Left cardiac atrium (tissue), 4 donors: Measurements from ENCODE around the gene CORIN. TPM values are rescaled to one million over a fixed set of nuclear protein-coding genes. Genes with fewer than 3 reads are reported as not detected.
A peak's percentile ranks its signal among the peaks of the same experiment; 100 is the strongest.

Experiments
- ATAC-seq, 2 donors: fragments of 200-7000 bp; cut with Tn5 transposase; one replicate each; pipeline ENCODE4 v1.9.1; 2020; ENCODE audit warnings: mild to moderate bottlenecking in 2 of 2, moderate library complexity in 2 of 2
- DNase-seq: peaks from one replicate; pipeline ENCODE4 v3.0.0-alpha.2; 2020
- intact Hi-C, 2 donors: fragments of 100-400 bp; cut with DNase I; formaldehyde crosslinking; loops; one replicate each; pipeline versions ENCODE4 v1.14.1 to v1.15.1; 2022 to 2023
- total RNA-seq, 2 donors: library from RNA; stranded (reverse); fragmentation: NEBNext Ultra II Directional; extraction: Animal tissue kit (Norgen Biotek cat#: 25700); gene quantifications; one replicate each; pipeline ENCODE4 v1.2.1, GENCODE V29; 2021
- donor health status: DM: no; HTN: yes; CAD: no.
- donor health status: DM: no; HTN: yes; CAD: no; lungs with severe emphysema.
- donor health status: DM: yes; HTN: yes; CAD: no.
- donor health status: Dilated cardiomyopathy.

Gene CORIN
- total RNA-seq, 2 donors from 2014 or later: 89.0 to 106 TPM

DNA sequence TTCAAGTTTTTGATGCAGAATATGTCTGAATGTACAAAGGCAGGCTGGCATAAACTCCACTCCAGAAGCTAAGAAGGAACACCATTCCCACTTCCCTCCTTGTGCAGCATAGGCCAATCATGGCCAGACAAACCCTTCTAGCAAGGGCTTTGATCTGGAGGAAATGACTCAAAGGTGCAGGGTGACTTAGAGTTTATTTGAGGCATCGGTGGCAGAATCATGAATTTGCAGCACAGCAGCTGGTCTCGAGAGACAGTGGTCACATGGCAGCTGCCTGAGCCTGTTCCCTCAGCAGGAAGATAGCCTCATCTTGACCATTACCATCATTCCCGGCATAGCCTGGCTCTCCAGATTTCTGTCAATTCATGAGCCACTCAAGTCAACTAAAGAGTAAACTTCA, 198.3 kb downstream of the CORIN start:
- intact Hi-C loops: no loop called here
- ATAC-seq: no peak

DNA sequence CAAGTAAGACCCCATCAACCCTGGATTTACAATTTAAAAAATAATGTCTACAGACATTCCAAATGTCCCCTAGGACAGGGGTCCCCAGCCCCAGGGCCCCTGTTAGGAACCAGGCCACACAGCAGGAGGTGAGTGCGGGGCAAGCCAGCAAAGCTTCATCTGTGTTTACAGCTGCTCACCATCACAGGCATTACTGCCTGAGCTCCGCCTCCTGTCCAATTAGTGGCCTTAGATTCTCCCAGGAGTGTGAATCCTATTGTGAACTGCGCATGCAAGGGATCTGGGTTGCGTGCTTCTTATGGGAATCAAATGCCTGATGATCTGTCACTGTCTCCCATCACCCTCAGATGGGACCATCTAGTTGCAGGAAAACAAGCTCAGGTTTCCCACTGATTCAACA, 206.7 kb downstream of the CORIN start:
- DNase-seq: no peak
- intact Hi-C loops: no loop called here
- no peak for ATAC-seq

More for the DNA sequence above, 198.3 kb downstream of the CORIN start:
- no peak for DNase-seq

DNA sequence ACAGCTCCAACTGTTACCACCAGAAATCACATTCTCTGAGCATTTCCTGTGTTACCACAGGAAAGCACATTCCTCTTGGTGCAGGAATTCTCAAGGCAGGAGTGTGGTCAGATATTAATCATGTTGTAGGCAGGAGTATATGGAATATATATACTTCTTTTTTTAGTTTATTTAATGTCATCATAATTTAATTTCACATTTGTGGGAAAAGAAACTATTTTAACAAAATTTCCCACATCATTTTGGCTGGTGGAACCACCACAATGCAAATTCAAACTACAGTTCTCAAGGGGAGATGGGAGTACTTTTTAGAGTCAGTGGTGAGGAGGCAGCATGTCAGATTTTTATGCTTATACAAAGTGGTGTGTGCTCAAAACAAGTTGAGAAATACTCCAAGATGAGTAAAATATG, 213.8 kb downstream of the CORIN start:
- no peak for ATAC-seq
- intact Hi-C loops: no loop called here
- DNase-seq: no peak

DNA sequence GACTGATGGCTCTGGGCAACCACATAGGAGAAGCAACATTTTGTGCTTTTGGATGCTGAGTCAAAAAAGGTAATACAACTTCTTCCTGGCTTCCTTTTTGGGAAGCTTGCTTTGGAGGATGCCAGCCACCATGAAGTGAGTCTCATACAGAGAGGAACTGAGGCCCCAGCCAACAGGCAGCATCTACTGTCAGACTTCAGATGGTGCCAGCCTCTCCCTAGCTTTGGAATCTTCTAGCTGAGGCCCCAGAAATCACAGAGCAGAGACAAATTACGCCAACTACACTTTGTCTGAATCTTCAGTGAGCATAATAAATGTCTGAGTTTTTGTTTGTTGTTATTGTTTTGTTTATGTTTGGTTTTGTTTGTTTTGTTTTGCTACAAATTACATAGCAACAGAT, 216.7 kb downstream of the CORIN start:
- no peak for DNase-seq
- intact Hi-C loops: no loop called here
- ATAC-seq: no peak

DNA sequence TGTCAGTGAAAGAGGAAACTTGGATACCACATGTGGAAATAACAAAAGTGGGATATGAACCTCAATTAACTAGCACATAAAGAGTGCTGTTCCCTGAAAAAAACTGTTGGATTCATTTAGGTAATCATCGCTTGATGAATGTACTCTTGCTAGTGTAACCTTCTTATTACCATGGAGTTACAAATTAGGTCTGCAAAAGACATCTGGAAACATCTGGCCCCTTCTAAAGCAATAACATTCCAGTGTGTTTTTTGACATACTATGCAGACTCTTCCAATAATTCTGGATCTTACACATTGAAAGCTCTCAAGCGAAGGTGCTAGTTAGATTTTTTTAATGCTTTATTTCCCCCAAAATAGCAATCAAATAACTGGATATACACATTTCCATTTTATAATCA, 218.2 kb downstream of the CORIN start:
- intact Hi-C loops: no loop called here
- DNase-seq (no peak), ATAC-seq (no peak)

DNA sequence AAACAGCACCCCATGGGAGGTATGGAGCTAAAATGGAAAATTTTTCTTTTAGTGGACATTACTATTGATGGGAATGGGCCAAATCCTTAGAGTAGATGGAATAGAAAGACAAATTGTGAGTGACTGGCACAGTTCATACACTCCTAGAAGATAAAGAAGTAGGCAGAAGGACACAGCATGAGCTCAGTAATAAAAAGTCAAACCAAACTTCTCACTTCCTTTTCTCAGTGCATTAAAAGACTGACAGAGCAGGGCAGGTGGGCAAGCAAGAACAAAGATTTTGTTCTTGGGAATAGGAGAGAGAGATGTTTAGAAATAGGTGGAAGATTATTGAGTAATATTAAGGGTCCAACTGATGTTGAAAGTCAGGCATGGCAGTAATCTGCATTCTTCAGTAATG, 220.3 kb downstream of the CORIN start:
- intact Hi-C loops: no loop called here

DNA sequence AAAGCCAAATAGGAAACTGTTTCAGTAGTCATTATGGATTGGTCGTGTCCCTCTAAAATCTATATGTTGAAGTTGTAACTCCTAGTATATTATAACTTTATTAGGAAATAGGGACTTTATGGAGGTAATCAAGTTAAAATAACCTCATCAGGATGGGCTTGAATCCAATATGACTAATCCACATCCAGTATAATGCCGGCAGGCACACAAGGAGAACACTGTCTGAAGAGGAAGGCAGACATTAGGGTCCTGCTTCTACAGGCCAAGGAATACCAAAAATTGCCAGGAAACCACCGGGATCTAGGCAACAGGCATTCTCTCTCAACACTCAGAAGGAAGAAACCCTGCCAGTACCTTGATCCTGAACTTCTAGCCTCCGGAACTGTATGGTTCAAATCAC, 222.5 kb downstream of the CORIN start:
- DNase-seq: no peak
- intact Hi-C loops: no loop called here
- no peak for ATAC-seq

More for the DNA sequence above, 220.3 kb downstream of the CORIN start:
- DNase-seq (no peak), ATAC-seq (no peak)

DNA sequence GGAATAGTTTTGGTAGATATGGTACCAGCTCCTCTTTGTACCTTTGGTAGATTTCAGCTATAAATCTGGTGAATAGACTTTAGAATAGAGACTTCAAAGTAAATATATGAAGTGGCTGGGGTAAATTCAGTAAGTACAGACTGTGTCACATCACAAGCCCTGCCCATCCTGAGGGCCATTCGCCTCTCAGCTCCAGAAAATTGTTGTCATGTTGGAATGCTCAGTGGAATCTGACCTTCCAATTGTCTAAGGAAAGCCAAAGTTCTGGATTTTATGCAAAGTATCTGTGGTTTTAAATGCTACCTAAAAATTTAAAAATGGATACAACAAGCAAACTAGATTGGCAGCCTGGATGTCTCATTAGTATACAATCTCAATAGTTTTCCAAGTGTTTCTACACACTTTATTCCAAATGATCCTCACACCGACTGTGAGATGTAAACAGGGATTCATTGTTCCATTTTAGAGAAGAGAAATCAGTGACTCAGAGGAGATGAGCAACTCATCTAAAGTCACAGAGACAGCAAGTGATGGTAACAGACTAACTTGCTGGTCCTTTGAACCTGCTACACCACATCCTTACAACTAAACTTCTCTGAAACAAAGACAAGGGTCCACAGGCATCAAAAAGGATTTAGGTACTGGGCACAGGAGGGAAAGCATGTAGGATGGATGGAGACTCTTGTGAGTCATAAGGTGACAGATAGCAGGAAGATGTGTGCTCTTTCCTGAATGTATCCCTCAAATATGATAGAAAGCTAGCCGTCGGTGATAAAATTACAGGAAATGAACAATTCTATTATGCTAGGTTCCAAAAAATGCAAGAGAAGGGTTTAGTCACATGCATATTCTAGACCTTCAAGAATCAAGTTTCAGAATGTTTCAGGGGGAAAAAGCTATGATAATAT, 225.5 kb downstream of the CORIN start:
- DNase-seq: no peak
- intact Hi-C loops: no loop called here
- no peak for ATAC-seq

DNA sequence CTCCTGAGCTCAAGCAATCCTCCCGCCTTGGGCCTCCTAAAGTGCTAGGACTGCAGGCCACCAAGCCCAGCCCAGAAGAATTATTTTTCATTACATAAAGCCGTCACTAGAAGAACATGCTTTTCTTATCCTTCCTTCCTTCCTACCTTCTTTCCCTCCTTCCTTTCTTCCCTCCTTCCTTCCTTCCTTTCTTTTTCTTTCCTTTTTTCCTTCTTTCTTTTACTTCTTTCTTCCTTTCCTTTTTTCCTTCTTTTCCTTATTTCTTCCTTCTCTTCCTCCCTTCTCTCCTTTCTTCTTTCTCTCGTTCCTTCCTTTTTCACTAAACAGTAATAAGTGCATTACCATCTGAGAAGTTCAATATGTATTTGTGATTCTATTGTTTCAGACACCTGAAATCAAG, 231.4 kb downstream of the CORIN start:
- intact Hi-C loops: no loop called here
- ATAC-seq (no peak), DNase-seq (no peak)

DNA sequence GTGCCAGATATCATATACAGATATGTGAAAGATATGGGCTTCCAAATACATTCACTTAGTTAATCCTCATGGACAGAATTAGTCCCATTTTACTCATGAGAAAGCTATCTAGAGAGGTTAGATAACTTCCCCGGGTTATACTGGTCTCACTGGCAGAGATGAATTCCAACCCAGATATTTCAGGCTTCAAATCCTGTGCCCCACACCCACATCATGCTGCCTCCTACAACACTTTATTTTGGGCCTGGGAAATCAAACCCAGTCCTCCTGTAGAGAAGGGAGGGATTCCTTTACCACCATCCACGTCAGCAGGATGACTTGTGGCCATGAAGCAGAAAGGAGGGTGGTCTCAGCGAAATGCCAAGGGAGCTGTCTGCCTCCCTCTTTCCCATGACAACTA, 239.0 kb downstream of the CORIN start:
- peak in 1 of 2 donors; percentile 54 for ATAC-seq
- intact Hi-C loops: no loop called here
- no peak for DNase-seq

DNA sequence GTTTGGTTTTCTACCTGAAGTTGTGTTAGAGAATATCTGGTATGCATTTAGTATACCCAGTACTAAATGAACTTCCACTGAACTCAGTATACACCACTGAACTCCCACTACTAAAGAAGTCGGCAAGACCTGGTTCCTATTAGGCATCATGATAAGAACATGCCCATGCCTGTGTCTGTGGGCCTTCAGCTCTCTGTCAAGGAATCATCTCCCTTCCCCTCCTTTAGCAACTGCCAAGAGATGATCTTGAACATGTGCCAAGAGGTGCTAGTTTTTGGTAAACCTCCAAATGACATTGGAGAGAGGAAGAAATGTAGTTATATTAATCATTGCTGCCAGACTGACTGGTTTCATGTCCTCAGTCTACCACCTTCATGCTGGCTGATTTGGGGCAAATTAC, 239.5 kb downstream of the CORIN start:
- no peak for DNase-seq
- intact Hi-C loops: no loop called here
- peak; percentile 68 to 80 for ATAC-seq

DNA sequence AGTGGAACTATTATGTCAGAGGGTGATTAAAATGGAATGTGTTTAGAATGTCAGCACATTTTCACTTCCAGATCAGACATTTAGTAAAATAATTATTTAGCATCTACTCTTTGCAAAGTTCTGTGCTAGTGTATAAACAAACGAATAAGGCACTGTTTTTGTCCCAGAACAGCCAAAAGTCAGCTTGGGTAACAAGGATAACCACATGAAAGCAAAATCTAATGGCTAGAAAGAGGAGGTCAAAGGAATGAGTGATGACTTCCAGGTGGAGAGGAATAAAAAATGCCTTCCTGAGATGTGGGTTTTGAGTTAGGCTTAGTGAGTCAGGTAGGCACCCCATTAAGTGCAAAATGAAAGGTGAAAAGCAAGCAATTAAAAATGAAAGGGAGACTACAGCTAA, 240.2 kb downstream of the CORIN start:
- DNase-seq (no peak), ATAC-seq (no peak)
- intact Hi-C loops: no loop called here

DNA sequence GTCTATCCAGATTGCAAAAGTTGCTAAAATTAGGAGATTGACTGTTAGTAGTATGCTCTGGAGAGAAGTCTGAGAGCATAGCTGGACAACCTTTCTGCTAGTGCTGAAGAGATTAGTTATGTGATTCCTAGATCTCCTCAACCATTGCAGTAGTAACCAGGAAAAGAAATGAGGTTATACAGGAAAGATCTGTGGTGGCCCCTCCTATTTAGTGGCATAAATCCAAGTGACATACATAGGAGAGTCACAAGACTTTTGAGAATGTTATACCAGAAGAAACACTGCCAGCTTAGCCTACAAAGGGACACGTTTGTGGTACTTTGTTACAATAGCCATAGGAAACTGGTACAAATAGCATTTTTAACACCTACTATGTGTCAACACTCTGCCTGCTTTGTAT, 247.5 kb downstream of the CORIN start:
- no peak for ATAC-seq
- intact Hi-C loops: no loop called here

DNA sequence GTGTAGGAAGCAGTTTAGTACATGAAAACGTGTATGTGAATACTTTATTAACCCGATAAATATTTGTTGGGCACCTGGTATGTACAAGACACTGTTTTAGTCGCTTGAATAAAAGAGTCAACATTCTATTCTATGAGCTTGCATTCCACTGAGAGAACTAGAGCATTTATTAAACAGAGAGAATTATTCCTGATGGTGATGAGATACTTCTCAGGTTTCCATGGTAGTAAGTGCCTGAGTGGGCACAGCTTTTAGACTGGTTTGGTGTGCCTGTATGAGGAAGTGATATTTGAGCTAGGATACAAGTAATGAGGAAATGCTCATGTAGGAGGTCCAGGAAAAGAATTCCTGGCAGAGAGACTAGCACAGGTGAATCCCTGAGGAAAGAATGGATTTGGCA, 258.6 kb downstream of the CORIN start:
- DNase-seq (no peak), ATAC-seq (no peak)
- intact Hi-C loops: no loop called here

More for the DNA sequence above, 247.5 kb downstream of the CORIN start:
- no peak for DNase-seq

DNA sequence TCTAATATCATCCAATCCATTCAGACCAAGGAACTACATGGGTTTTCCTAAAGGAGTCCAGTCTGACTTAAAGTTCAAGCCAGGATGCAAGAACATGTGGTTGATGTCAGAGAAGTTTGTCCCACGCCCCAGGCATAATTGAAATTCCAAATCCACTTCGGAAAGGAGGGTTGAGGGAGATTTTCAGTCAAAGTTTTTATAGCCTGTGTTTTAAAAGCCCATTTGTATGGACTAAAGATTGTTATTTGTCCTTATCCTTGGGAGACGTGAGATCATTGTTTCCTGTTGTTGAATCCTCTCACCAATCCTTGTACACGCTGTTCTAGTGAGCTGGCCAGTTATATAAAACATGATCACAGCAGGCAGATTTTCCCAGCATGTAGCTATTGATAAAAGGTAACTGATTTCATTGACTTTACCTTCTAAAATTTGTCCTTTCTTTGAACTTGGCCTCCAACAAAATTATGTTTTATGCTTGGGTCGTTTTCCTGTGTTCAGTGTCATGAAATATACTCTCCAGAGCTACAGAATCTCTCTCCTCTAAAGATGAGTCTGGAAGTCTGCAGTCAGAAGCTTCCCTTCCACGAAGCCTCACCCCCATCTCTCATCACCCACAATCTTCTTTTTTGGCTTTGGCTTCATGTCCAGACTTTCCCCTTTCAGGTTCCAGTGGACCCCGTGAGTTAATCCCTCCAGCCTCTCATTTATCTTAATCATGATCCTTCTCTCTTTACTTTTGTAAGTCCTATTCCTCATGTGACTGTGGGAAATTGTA, 259.9 kb downstream of the CORIN start:
- intact Hi-C loops: no loop called here
- no peak for DNase-seq
- peak; percentile 65 to 92 for ATAC-seq

DNA sequence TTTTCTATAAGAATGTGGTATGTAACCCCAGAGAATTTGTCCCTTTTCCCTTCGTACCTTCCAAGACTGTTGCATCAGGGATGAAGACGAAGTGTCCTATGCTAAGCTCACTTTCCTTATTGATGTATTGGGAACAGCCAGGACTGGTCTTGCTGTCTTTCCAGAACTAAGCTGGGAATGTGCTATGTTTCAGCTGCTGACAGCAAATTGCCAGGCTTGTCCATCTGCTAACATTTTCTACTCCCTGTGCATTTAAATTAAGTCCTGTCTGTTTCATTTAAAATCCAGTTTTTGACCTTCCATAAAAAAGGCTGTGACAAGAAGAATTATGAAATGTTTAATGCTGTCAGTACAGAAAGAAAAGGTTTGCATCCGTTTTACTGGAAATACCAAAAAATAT, 264.9 kb downstream of the CORIN start:
- no peak for ATAC-seq
- intact Hi-C loops: no loop called here
- no peak for DNase-seq

DNA sequence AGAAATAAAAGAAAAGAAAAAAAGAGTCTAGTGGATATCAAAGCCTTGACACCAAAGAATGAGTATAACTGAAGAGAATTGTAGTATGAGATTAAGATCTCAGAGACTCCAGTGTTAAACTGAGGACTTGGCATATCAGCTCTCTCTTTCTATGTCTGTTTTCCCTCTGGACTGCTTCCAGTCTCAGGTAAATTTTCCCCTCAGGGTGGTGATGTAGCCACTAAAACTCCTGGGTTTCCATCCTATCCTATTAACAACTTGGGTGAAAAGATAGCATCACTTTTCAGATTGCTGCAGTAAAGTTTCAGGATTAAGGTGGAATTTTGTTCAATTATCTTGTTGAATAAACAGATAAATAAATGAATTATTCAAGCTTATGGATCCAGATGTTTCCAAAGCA, 267.1 kb downstream of the CORIN start:
- no peak for ATAC-seq

DNA sequence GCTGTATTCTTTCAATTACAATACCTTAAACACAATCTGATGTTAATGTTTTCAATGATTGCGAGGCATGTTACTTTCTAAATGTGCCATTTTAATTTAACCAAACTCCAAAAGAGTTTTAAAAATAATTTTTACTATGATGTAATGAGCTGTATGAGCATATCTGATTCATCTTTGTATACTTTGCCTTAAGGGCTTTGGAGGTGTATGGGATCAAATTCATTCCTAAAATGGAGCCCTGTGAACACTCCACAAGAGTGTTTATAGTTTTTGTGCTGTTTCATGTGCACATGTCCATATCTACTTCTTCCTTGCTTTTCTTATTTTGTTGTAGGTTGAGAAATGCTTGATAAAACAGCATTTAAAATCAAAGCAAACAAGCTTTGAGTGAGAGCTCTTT, 270.4 kb downstream of the CORIN start:
- ATAC-seq: no peak
- no peak for DNase-seq
- intact Hi-C loops: loop anchor here in 1 of 2 donors (10.0 kb wide), 1 partner anchor 103 kb away; the partner anchor contains the start of gene COMMD8

More for the DNA sequence above, 267.1 kb downstream of the CORIN start:
- intact Hi-C loops: no loop called here
- no peak for DNase-seq

DNA sequence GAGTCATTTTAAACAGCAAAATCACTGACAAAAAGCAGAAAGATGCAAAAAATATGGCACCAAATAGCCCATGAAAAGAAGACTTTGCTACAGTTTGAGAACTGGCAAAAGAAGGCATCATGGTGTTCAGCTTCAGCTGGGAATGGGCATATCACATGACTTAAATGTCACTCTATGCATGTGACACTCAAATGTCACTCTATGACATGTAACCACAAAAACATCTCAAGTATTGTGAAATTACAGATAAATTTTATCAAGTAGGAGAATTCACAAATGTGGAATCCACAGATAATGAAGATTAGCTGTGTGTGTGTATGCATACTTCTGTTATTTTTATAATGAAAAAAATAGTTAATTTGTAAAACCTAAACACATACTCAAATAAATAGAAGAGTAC, 270.9 kb downstream of the CORIN start:
- ATAC-seq (no peak), DNase-seq (no peak)
- intact Hi-C loops: loop anchor here in 1 of 2 donors (10.0 kb wide), 1 partner anchor 102 kb away; the partner anchor contains the start of gene COMMD8

DNA sequence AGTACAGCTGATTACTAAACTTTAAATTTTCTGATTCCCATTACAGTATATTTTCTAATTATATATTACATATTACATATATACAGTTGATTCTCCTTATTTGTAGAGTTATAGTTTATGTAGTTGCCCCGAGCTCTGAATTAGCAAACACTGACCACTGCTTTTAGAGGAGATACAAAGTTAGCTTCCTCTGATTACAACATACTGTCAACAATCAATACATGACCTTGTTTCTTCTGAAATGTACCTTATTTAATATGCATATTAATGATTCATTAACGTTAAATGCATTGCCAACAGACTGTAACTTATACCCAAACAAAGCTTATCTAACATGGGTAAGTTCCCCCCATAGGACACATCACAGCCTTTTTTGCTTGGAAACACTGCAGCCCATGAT, 271.3 kb downstream of the CORIN start:
- no peak for DNase-seq
- ATAC-seq: no peak
- intact Hi-C loops: loop anchor here in 1 of 2 donors (10.0 kb wide), 1 partner anchor 102 kb away; the partner anchor contains the start of gene COMMD8
